Suppressor macrophage (primary cell): ENCODE data around the gene ERICH3.

Experiments
- DNase-seq, 4 experiments: peaks; one replicate each; pipeline ENCODE4 v3.0.0-alpha.2; 2020 to 2022
- total RNA-seq, 17 experiments: gene quantifications; one replicate each; lab custom pipeline; 2026; ENCODE audit warnings: mixed read lengths in 6 of 17, inconsistent platforms in 3 of 17; lab: John Stamatoyannopoulos, UW

ERICH3 gene, protein sequence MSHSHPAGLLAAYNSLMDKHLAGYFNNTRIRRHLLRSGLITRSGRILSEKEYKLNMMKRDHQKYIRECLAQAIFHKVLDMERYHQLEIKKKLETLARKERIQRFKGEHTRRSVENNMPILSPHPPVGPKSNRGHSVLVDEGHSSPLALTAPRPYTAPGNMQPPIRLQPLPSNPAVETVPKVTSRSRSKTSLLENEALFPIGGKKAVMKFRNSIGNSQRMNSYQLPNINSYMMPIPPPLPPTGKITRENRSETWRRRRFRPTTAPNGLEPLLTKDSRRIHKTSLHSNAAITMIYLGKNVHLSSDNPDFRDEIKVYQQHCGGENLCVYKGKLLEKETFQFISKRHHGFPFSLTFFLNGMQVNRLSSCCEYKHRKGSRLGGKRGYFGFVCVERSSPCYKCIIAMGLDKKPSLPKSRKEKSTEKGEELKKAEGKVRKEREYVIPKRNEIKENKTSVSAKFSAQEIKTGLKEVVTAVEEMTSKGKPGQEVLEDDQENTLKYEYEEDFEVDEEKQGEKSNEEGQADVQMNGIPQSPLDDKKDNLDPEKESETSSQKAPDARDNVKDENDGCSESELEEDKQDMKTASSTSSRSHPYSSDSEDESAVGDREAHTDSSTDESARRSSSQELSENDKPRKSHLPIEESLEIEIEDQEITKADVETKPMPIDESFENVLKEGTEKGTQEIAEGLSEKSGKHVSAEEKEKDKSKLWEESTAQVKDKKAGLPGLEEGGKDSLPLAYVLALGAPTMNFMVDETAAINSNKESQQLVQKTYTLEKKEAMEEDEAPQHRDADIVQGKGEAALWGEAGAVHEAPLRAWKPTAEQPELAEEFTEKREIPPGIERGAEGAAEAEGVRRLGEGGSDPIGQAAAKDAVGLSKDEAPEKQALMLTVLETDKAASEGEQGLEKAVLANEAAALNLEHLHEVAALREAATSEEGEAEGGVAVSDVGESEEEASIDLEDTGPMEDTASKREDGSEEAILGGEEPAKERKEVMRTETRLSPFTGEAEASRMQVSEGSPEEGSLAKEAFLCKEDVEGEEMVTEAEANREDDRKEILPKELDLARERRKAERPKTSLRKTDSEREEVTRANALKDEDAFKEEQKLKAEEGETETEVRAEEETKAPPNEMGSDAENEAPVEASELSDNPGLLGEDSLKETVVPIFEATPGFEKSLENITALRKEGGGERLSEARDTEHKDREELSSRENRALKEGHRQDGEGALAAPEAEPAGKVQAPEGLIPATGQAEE (N-terminal part only)
- total RNA-seq: 0 to 3.7 (median 0) reads per million in 17 experiments

DNA sequence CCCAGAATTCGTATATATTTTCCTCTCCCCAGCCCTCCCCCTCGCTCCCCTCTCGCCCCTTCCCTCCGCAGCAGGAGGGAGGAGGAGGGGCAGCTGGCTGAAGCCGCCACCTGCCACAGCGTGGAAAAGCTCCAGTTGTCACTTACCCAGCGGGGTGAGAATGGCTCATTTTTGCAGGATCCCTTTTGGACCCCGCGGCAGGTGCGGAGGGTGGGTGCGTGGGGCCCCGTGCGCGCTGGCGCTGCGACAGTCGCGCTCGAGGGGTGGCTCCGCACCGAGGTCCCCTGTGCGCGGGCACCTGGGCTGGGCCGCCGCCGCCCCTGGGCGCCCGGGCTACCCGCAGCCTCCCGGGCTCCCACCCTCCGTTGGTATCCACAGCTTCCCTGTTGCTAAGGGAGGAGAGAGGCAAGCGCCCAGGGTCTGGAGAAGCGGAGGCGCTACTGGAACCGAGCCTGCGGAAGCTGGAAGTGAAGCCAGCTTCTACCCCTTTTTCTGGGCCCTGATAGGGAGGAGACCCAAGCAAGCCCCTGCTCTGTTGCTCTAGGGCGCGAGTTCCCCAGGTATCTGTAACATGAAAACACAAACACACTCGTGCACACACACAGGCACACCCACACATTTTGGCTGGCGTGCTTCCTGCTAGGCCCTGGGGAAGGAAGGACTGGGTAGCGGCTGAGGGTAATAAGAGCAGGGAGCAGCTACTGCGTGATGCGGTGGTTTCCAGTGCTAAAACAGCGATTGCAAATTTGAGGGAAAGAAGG, at the start of gene ERICH3:
Gene ERICH3 (minus strand): TSS at position 442 of the 761 bp plus-strand sequence. CDS start 273 bp downstream, at position 169.
- peak in 3 of 4 experiments; percentile 12 to 26 (median 22) for DNase-seq

GRCh38 chr1:74717626-74718025, 44.0 kb upstream of the ERICH3 start:
- DNase-seq: no peak

- DNase-seq: no peak
Measured at GRCh38 chr1:74716822-74717221, 43.2 kb upstream of the ERICH3 start.

DNA sequence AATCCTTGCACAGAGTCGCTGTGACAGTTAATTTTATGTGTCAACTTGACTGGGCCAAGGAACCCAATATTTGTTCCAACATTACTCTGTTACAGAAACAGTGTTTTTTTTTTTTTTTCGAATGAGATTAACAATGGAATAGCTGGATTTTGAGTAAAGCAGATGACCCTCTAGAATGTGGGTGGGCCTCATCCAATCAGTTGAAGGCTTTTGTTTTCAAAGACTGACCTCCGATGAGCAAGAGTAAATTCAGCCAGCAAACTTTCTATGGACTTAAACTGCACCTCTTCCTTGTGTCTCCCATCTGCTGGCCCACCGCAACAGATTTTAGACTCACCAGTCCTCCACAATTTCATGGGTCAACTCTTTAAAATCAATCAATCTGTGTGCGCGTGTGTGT, 42.2 kb upstream of the ERICH3 start:
- no peak for DNase-seq

DNA sequence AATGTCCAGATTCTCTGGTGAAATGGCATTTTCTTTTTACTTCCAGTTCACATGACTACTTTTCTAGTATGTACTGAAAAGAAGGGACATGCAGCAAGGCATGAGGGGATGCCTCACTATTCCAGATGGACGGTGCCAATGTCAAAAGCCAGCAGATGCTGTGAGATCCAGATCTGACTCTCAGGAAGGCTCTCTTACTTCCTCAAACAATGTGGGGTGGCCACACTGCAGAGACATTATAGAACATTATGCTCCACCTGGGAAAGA, 41.6 kb upstream of the ERICH3 start:
- DNase-seq: no peak

DNA sequence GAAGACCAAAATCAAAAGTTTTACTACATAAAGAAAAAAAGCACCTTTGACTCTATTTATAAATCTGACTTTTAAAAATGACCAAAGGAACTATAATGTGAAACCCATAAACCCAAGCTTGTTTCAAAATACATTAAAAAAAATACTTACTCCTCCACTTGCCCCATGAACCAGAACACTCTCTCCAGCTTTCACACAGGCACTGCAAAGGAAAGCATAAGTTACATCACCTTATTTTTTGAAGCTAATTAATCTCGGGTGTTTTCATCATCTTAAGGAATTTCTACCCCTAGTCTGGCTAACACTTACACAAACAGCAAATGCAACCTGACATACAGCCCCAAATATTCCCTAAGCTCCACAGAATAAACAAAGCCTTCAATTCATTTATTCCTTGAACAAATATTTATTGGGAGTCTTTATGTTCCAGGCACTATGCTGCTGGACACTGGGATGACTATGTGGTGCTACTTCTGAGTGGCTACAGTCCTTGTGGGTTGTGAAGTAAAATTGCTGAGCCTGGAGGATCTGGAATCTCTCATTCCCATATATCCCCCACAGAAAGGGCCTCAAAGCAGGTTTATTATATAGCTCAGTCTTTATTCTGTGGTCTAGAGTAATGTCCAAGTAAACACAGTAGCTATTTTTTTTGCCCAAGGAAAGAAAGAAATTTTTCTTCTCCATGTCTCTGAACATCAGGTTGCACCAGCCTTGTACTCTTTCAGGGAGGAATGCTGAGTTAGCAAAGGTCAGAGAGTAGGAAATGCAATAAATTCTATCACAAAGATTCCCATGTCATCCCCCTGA, 41.0 kb upstream of the ERICH3 start:
- DNase-seq: no peak

- DNase-seq: no peak
Measured at GRCh38 chr1:74713849-74714248, 40.3 kb upstream of the ERICH3 start.

DNA sequence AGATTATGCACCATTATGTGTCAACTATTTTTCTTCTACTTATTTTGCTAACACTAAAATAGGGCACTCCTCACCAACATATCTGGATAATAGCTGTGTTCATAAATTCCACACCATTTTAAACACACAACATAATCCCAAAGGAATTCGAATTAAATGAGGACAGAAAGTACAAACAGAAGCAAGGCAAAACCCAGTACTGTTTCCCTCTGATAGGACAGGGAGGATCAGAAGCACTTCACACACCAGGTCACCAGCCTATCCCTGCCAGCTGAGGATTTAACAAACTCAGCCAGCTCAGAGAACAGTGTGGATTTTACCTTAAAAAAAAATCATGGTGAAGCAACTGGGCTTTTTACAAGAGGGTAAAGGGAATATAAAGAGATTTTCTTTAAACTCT, 39.3 kb upstream of the ERICH3 start:
- no peak for DNase-seq

GRCh38 chr1:74703386-74704182, 30.0 kb upstream of the ERICH3 start:
- no peak for DNase-seq

GRCh38 chr1:74699331-74699730, 25.7 kb upstream of the ERICH3 start:
- no peak for DNase-seq

DNA sequence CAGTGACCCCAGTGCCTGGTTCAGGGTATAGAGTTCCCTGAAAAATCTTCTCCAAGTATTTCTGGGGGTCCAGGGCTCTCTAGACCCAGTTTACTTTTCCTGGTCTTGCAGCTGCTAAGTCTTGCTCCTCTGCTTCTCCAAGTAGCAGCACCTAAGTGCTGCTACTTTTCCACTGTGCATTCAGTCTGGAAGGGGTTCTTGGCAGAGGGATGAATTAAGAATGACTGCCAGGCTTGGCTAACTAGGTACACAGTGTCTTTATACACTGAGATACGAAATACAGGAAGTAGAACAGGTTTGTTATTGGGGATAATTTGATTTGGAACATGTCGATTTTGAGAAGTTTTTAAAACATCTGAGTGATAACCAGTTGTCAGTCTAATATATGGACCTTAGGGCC, 24.2 kb upstream of the ERICH3 start:
- no peak for DNase-seq

DNA sequence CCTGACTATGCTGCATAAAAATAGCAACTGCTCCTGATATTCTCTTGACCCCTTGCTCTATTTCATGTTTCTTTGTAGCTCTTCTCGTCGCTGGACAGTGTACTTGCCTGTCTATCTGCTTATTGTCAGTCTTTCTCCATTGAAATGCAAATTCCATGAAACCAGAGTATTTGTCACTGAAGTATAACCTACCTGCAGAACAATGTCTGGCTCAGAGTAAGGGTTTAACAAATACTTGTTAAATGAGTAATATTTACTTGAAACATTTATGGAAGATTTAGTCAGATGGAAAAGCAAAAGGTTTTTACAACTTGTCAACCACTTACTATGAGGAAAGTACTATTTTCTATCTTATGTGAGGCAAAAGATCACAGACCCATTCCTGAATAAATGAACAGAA, 19.9 kb upstream of the ERICH3 start:
- no peak for DNase-seq

GRCh38 chr1:74690909-74691308, 17.3 kb upstream of the ERICH3 start:
- DNase-seq: no peak

DNA sequence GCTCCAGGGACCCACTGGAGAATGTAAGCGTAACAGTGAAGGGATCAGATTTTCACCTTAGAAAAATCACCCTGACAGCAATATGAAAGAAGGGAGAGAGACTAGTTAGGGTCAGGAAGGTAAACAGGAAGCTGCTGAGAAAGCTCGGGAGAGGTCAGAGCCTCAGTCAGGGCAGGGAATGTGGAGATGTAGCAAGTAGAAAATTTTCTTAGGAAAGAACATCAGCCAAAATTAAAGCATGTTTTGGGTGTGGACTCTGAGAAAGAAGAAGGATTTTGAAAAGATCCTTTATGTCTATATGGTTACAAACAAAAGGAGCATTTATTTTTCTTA, 16.7 kb upstream of the ERICH3 start:
- no peak for DNase-seq

DNA sequence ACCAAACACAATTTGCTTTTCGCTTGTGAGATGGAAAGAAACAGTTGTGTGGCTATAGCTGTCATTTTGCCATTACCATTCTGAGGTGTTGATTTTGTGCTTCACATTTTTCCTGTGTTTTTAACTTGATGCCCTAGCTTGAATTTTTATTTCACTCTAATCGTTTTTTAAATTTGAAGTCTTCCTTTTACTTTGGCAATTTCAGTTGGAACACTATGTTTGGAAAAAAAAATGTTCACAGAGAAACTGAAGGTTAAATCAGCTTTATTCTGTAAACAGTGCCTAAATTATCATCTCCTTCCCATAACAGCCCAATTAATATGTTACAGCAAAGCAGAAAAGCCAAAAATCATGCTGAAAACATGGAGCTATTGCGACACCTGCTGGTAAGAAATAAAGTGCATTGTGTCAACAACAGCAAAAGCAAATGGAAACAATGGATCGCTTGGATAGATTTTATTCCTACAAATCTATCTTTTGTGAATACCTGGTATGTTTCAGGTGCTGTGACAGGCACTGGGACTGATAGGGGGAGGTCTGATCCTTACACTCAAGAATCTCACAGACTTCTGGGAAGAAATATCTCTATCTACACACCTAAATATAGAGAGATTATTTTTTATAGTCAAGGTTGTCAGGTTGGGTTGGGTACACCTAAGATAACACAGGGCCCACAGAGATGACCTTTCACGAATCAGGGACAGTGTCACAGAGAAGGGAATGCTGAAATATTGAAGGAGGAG, 16.2 kb upstream of the ERICH3 start:
- DNase-seq: peak; percentile 59 to 72 (median 66)

DNA sequence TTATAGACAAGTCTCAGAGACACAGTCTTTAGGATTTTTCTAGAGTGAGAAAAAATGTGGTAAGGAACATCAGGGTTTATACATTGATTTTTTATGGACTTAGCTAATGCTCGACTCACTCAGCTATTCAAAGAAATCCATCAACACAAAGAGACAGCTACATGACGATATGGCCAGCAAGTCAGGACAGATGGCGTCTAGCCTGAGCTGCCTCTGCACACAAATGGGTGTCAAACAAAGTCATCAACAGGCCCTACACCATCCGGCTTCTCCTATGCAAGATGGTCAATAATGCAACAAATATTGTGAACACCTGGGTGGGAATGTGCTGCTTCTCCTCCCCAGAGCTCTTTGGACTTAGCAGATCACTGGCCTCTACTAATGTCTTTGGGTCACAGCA, 13.3 kb upstream of the ERICH3 start:
- DNase-seq: no peak

DNA sequence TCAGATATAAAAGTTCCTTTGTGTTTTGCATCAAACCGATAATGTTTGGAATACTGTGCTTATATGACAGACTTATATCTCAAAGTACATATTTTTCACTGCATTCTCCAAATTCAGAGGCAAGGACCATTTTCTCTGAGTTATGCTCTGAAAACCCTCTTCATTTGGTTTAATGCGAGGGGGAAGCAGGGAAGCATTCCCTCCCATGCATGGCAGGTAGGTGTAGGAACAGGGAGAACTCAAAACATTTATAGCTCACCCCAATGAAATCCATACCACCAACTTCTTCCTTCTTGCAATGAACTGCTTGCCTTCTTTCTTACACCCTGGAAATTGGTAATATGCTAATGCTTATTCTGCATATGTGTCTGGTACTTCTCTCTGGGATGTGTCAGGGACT, 10.7 kb upstream of the ERICH3 start:
- DNase-seq: no peak

DNA sequence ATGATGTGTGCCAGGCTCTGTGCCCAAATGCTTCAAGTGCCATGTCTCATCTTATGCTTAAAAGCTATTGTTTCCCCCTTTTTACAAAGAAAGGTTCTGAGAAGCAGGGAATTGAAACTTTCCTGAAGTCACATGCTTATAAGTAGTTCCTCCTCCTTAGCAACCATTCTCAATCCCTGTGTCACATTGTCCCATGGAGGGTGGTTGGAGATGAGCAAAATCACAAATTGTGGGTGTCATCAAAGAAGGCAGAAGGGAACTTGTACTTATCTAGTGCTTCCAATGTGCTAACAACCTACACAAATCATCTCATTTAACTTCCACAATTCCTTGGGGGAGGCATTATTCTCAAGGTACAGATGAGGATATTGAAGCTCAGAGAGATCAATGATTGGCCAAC, 10.1 kb upstream of the ERICH3 start:
- DNase-seq: peak; percentile 1 to 45 (median 20)

GRCh38 chr1:74681851-74682250, 8.3 kb upstream of the ERICH3 start:
- no peak for DNase-seq

DNA sequence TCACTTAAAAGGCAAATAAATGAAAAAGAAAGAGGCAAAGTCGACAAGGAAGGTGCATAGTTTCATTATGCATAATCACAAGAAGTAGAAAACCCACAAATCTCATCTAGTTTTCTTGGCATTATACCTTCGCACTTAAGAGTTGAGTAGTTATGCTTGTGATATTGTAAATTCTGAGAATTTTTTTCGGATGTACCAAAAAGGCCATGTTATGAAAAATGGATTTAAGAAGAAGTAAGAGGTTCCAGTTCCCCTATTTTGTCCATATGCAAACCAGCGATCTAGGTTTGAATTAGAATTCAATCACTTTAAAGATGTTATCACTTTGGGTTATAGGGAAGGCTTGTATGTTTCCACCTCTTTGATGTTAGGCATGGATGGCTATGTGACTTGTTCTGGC, 7.9 kb upstream of the ERICH3 start:
- no peak for DNase-seq
